OCI-LY1 (cell line): ENCODE results near the gene ZNF18.

Source experiments
- H2AFZ ChIP-seq: fragments of 200-600 bp; sonication (generic), shearing (Covaris generic); 2 replicates; pipeline ENCODE4 v1.6.0; 2014; ENCODE audit warnings: antibody characterized with exemption, mild to moderate bottlenecking, low read length
- H3F3A ChIP-seq: fragments of 200-600 bp; sonication (generic), shearing (Covaris generic); 2 replicates; pipeline ENCODE4 v1.6.0; 2014; ENCODE audit warnings: mild to moderate bottlenecking, antibody characterized with exemption, low read length, moderate library complexity; ENCODE audit not compliant: insufficient read depth
- H3K27ac ChIP-seq: fragments of 200-600 bp; sonication (generic); 2 replicates; pipeline ENCODE4 v1.5.1; 2014; ENCODE audit warnings: low read length, mixed run types, mild to moderate bottlenecking, low read depth; ENCODE audit not compliant: poor library complexity, severe bottlenecking
- H3K27me3 ChIP-seq: fragments of 200-600 bp; sonication (generic); 2 replicates; pipeline ENCODE4 v1.6.0; 2014; ENCODE audit warnings: antibody characterized with exemption, mild to moderate bottlenecking, low read length, moderate library complexity; ENCODE audit not compliant: insufficient read depth
- H3K36me3 ChIP-seq: fragments of 200-600 bp; sonication (generic); 2 replicates; pipeline ENCODE4 v1.6.1; 2014; ENCODE audit warnings: mild to moderate bottlenecking, antibody characterized with exemption, low read length, moderate library complexity, mixed read lengths; ENCODE audit not compliant: insufficient read depth
- H3K4me1 ChIP-seq: fragments of 200-600 bp; sonication (generic); 2 replicates; pipeline ENCODE4 v1.5.1; 2014; ENCODE audit warnings: mild to moderate bottlenecking, low read length, moderate library complexity; ENCODE audit not compliant: insufficient read depth, severe bottlenecking
- H3K4me2 ChIP-seq: fragments of 200-600 bp; sonication (generic), shearing (Covaris generic); 2 replicates; pipeline ENCODE4 v1.6.1; 2014; ENCODE audit warnings: low read length
- H3K4me3 ChIP-seq: fragments of 200-600 bp; sonication (generic); 2 replicates; pipeline ENCODE4 v1.5.1; 2014; ENCODE audit warnings: low read length, low read depth, mild to moderate bottlenecking, mixed read lengths; ENCODE audit not compliant: poor library complexity, severe bottlenecking
- H3K79me2 ChIP-seq: fragments of 200-600 bp; shearing (Covaris generic); 2 replicates; pipeline ENCODE4 v1.6.1; 2016; ENCODE audit warnings: mixed run types, low read length, mixed read lengths; ENCODE audit not compliant: insufficient read depth
- H3K9ac ChIP-seq: fragments of 200-600 bp; sonication (generic), shearing (Covaris generic); 2 replicates; pipeline ENCODE4 v1.6.1; 2014; ENCODE audit warnings: mild to moderate bottlenecking, low read length, mixed read lengths
- H3K9me2 ChIP-seq: fragments of 200-600 bp; sonication (generic), shearing (Covaris generic); 2 replicates; pipeline ENCODE4 v1.6.1; 2014; ENCODE audit warnings: low read depth, mild to moderate bottlenecking, low read length, mixed read lengths
- H3K9me3 ChIP-seq: fragments of 200-600 bp; shearing (Covaris generic); 2 replicates; pipeline ENCODE4 v1.6.1; 2014; ENCODE audit warnings: low read length, mixed read lengths
- H4K20me1 ChIP-seq: fragments of 200-600 bp; sonication (generic), shearing (Covaris generic); 2 replicates; pipeline ENCODE4 v1.6.0; 2016; ENCODE audit warnings: mild to moderate bottlenecking, low read length; ENCODE audit not compliant: insufficient read depth
- CTCF ChIP-seq: fragments of 200-600 bp; sonication (generic), shearing (Covaris generic); IDR thresholded peaks from 2 replicates; pipeline ENCODE4 v1.5.1; 2017; ENCODE audit warnings: mild to moderate bottlenecking, antibody characterized with exemption, low read length, moderate library complexity, mixed read lengths
- EZH2 ChIP-seq: fragments of 200-600 bp; sonication (generic), shearing (Covaris generic); IDR thresholded peaks from 2 replicates; pipeline ENCODE4 v1.8.0; 2017; ENCODE audit warnings: borderline replicate concordance, mixed run types, mild to moderate bottlenecking, antibody characterized with exemption, low read length, moderate library complexity, mixed read lengths

Gene ZNF18

DNA sequence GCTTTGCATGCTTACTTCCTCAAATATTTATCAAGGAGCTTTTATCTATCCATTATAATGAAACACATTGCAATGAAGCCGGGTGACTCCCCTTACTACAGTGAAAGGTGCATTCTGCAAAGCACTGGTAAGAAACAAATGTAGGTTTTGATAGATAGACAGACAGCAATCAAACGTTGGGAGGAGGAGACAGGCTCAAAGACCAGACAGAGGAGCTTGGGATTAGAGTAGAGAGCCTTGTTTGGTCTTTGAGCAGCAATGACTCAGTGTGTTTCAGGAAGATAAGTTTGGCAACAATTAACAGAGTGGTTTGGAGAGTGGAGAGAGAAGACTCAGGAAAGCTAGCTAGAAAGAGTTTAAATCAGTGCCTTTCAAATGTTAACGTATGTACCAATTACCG lies 68.8 kb downstream of the ZNF18 start:
- no peak overlapping the region for H3K4me2 ChIP-seq
- no peaks in the 10 kb centered on the region for H4K20me1 ChIP-seq
- no peaks in the 10 kb centered on the region for H3K9me2 ChIP-seq
- TF ChIP-seq CTCF (no peak), EZH2 (no peak)
- H2AFZ ChIP-seq = no peak overlapping the region
- no peak overlapping the region for H3K9ac ChIP-seq
- H3K4me1 ChIP-seq = no peaks in the 10 kb centered on the region
- H3K27me3 ChIP-seq = no peaks in the 10 kb centered on the region
- no peaks in the 10 kb centered on the region for H3K9me3 ChIP-seq
- H3K79me2 ChIP-seq = no peaks in the 10 kb centered on the region
- H3K36me3 ChIP-seq = no peaks in the 10 kb centered on the region
- no peaks in the 10 kb centered on the region for H3F3A ChIP-seq
- no peak overlapping the region for H3K4me3 ChIP-seq
- H3K27ac ChIP-seq = no peak overlapping the region
